Fibroblast of skin of left biceps (primary cell): ENCODE results near the gene CADPS.

Experiments used
- DNase-seq, 2 experiments: peaks; one replicate each; pipeline ENCODE4 v3.0.0-alpha.2; 2013; ENCODE audit warnings: low read depth in 2 of 2

Gene CADPS

GRCh38 chr3:62558549-62559112 is 316.6 kb downstream of the CADPS start:
- no peak for DNase-seq

GRCh38 chr3:62557983-62558382 is 317.2 kb downstream of the CADPS start:
- DNase-seq, result no peak

GRCh38 chr3:62557450-62557849 is 317.8 kb downstream of the CADPS start:
- DNase-seq, result no peak

- DNase-seq, result no peak
Measured at GRCh38 chr3:62556121-62556815, 318.9 kb downstream of the CADPS start.

- DNase-seq, result no peak
Measured at GRCh38 chr3:62554264-62554799, 320.9 kb downstream of the CADPS start.

- DNase-seq, result no peak
Measured at GRCh38 chr3:62553811-62554210, 321.4 kb downstream of the CADPS start.

- no peak for DNase-seq
Measured at GRCh38 chr3:62551556-62551955, 323.7 kb downstream of the CADPS start.

- DNase-seq, result no peak
Measured at GRCh38 chr3:62550439-62550838, 324.8 kb downstream of the CADPS start.

- DNase-seq, result no peak
Measured at GRCh38 chr3:62548528-62549205, 326.5 kb downstream of the CADPS start.

GRCh38 chr3:62546266-62546665 is 328.9 kb downstream of the CADPS start:
- no peak for DNase-seq

- no peak for DNase-seq
Measured at GRCh38 chr3:62542185-62542584, 333.0 kb downstream of the CADPS start.

- no peak for DNase-seq
Measured at GRCh38 chr3:62539762-62540161, 335.5 kb downstream of the CADPS start.

GRCh38 chr3:62538691-62539356 is 336.4 kb downstream of the CADPS start:
- DNase-seq, result no peak

GRCh38 chr3:62534326-62534725 is 340.9 kb downstream of the CADPS start:
- no peak for DNase-seq

GRCh38 chr3:62532796-62533195 is 342.4 kb downstream of the CADPS start:
- no peak for DNase-seq

GRCh38 chr3:62531981-62532380 is 343.2 kb downstream of the CADPS start:
- DNase-seq, result no peak

- DNase-seq, result no peak
Measured at GRCh38 chr3:62531493-62531892, 343.7 kb downstream of the CADPS start.

GRCh38 chr3:62529230-62529629 is 346.0 kb downstream of the CADPS start:
- DNase-seq, result no peak

- peak in 1 of 2 experiments; percentile 4 for DNase-seq
Measured at GRCh38 chr3:62527474-62527873, 347.7 kb downstream of the CADPS start.

GRCh38 chr3:62525281-62525680 is 349.9 kb downstream of the CADPS start:
- peak; percentile 28 for DNase-seq

GRCh38 chr3:62523672-62524071 is 351.5 kb downstream of the CADPS start:
- DNase-seq, result no peak

GRCh38 chr3:62521464-62522105 is 353.6 kb downstream of the CADPS start:
- no peak for DNase-seq
